Fibroblast of pulmonary artery (primary cell): ENCODE data around the gene ESPN.
A peak's percentile ranks its signal among the peaks of the same experiment; 100 is the strongest.

ENCODE experiments used
- DNase-seq: peaks from one replicate; pipeline ENCODE4 v3.0.0-alpha.2; 2010; ENCODE audit warnings: low read depth
- H3K4me3 ChIP-seq: replicated peaks from 2 replicates; pipeline ENCODE4 v1.5.1; 2011; ENCODE audit warnings: low read depth, mild to moderate bottlenecking, control low read depth, low read length, moderate library complexity
- CTCF ChIP-seq: IDR thresholded peaks from 2 replicates; pipeline ENCODE4 v1.5.1; 2011; ENCODE audit warnings: mild to moderate bottlenecking, control low read depth, low read length, inconsistent platforms; ENCODE audit errors: missing control alignments

Gene ESPN

GRCh38 chr1:6467744-6468688, 43.4 kb downstream of the ESPN start:
- DNase-seq, result no peak
- H3K4me3 ChIP-seq, result no peak overlapping the region
- TF ChIP-seq CTCF, result no peak

- no peak overlapping the region for H3K4me3 ChIP-seq
- no peak for TF ChIP-seq CTCF
- DNase-seq, result no peak
Measured at GRCh38 chr1:6468729-6469461, 44.3 kb downstream of the ESPN start.

- no peak for DNase-seq
- no peak overlapping the region for H3K4me3 ChIP-seq
- TF ChIP-seq CTCF, result no peak
Measured at GRCh38 chr1:6470132-6471085, 45.8 kb downstream of the ESPN start.

- no peak overlapping the region for H3K4me3 ChIP-seq
- TF ChIP-seq CTCF, result no peak
- DNase-seq, result no peak
Measured at GRCh38 chr1:6471086-6471969, 46.8 kb downstream of the ESPN start.

GRCh38 chr1:6471970-6472368, 47.4 kb downstream of the ESPN start:
- no peak for DNase-seq
- no peak overlapping the region for H3K4me3 ChIP-seq
- TF ChIP-seq CTCF, result no peak

GRCh38 chr1:6472391-6472790, 47.8 kb downstream of the ESPN start:
- peak; percentile 36 for TF ChIP-seq CTCF
- H3K4me3 ChIP-seq, result no peak overlapping the region
- DNase-seq, result no peak
